ENCODE results near the gene SHOC2.

Gene SHOC2

DNA sequence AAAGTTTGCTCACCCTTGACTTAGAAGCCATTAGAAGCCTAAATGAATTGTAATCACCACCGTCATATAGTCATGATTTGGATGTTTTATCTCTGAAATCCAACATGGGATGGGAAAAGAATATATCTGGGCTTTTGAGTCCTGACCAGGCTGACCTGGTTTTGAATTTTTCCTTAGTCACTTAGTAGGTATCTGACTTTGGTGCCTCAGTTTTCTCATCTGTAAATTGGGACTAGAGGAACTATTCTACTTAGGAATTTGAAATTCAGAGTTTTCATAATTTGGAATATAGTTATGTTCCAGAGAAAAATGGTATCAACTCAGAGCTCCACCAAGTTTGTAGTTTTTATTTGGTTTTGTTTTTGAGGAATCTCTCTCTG is 40.9 kb downstream of the SHOC2 start:
- peaks cover under 1% of the 10 kb centered on the region for H3K36me3 Mint-ChIP-seq (ENCODE audit: low read depth)
- no peak overlapping the region for H3K4me3 Mint-ChIP-seq
- peaks cover 17% of the 10 kb centered on the region for H3K4me1 Mint-ChIP-seq

GRCh38 chr10:110962443-110962842 is 43.0 kb downstream of the SHOC2 start:
- no peaks in the 10 kb centered on the region for H3K27me3 Mint-ChIP-seq (ENCODE audit: low read depth)
- TF ChIP-seq, protein P1, sequence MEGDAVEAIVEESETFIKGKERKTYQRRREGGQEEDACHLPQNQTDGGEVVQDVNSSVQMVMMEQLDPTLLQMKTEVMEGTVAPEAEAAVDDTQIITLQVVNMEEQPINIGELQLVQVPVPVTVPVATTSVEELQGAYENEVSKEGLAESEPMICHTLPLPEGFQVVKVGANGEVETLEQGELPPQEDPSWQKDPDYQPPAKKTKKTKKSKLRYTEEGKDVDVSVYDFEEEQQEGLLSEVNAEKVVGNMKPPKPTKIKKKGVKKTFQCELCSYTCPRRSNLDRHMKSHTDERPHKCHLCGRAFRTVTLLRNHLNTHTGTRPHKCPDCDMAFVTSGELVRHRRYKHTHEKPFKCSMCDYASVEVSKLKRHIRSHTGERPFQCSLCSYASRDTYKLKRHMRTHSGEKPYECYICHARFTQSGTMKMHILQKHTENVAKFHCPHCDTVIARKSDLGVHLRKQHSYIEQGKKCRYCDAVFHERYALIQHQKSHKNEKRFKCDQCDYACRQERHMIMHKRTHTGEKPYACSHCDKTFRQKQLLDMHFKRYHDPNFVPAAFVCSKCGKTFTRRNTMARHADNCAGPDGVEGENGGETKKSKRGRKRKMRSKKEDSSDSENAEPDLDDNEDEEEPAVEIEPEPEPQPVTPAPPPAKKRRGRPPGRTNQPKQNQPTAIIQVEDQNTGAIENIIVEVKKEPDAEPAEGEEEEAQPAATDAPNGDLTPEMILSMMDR (IDR thresholded peaks at IDR 0.05; ENCODE audit: unreplicated experiment in 3 of 3) = no peak
- no peak overlapping the region for H3K27ac Mint-ChIP-seq
- no peaks in the 10 kb centered on the region for H3K9me3 Mint-ChIP-seq
- no peaks in the 10 kb centered on the region for H3K36me3 Mint-ChIP-seq (ENCODE audit: low read depth)
- peaks cover 17% of the 10 kb centered on the region for H3K4me1 Mint-ChIP-seq
- no peak overlapping the region for H3K4me3 Mint-ChIP-seq

More for the DNA sequence above, 40.9 kb downstream of the SHOC2 start:
- H3K9me3 Mint-ChIP-seq = no peaks in the 10 kb centered on the region
- no peaks in the 10 kb centered on the region for H3K27me3 Mint-ChIP-seq (ENCODE audit: low read depth)
- TF ChIP-seq, protein P1 (IDR thresholded peaks at IDR 0.05; ENCODE audit: unreplicated experiment in 3 of 3) = no peak
- no peak overlapping the region for H3K27ac Mint-ChIP-seq

DNA sequence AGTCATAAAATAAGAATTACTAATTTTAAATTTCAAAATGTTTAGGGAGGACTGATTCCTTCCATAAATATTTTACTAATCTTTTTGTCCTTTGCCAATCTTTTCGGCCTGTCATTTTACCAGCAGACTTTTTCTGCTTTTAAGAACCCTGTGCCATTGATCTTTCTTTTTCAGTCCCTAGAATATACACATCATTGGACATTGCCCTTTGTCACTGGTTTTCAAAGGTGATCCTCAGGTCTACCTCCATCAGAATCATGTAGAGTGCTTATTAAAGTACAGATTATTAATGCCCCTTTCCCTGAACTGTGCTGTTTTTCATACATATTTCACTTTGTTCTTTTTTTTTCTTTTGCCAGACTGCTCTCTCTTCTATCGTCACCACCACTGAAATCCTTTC is 43.8 kb downstream of the SHOC2 start:
- Mint-ChIP-seq H3K27ac (no peak overlapping the region), H3K4me1 (peaks cover 17% of the 10 kb centered on the region), H3K36me3 (ENCODE audit: low read depth) (no peaks in the 10 kb centered on the region), H3K4me3 (no peak overlapping the region), H3K9me3 (no peaks in the 10 kb centered on the region), H3K27me3 (ENCODE audit: low read depth) (no peaks in the 10 kb centered on the region)
- TF ChIP-seq, protein P1 (IDR thresholded peaks at IDR 0.05; ENCODE audit: unreplicated experiment in 3 of 3) = no peak

- Mint-ChIP-seq H3K27me3 (ENCODE audit: low read depth) (no peaks in the 10 kb centered on the region), H3K4me1 (peaks cover 12% of the 10 kb centered on the region), H3K36me3 (ENCODE audit: low read depth) (no peaks in the 10 kb centered on the region), H3K27ac (peak overlapping the region in 1 of 3 experiments; percentile 48), H3K9me3 (no peaks in the 10 kb centered on the region), H3K4me3 (no peak overlapping the region)
- TF ChIP-seq, protein P1 (IDR thresholded peaks at IDR 0.05; ENCODE audit: unreplicated experiment in 3 of 3) = no peak
Observed at GRCh38 chr10:110964681-110965080, 45.3 kb downstream of the SHOC2 start.

- Mint-ChIP-seq H3K4me1 (peaks cover 7% of the 10 kb centered on the region), H3K4me3 (no peak overlapping the region), H3K27ac (no peak overlapping the region), H3K9me3 (no peaks in the 10 kb centered on the region), H3K36me3 (ENCODE audit: low read depth) (no peaks in the 10 kb centered on the region), H3K27me3 (ENCODE audit: low read depth) (no peaks in the 10 kb centered on the region)
- TF ChIP-seq, protein P1 (IDR thresholded peaks at IDR 0.05; ENCODE audit: unreplicated experiment in 3 of 3) = no peak
Observed at GRCh38 chr10:110965216-110965615, 45.8 kb downstream of the SHOC2 start.

DNA sequence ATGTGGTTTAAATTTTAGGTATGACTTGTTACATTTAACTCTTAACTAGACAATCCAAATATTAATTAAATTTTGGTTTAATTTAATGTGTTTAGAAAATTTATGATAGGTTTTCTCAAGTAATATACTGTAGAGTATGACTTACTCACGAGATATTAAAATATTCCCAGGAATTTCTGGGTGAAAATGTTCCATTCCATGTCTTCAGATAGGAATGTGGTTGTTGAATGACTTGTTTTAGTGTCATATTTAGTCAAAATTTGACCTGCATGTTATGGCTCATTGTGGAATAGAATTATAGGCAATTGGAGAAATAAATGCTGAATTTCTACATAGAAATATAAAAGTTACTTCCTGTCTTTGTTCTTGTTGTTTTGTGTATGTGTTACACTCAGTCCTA is 46.7 kb downstream of the SHOC2 start:
- H3K4me1 Mint-ChIP-seq = peaks cover 5% of the 10 kb centered on the region
- no peaks in the 10 kb centered on the region for H3K9me3 Mint-ChIP-seq
- TF ChIP-seq, protein P1 (IDR thresholded peaks at IDR 0.05; ENCODE audit: unreplicated experiment in 3 of 3) = no peak
- no peaks in the 10 kb centered on the region for H3K27me3 Mint-ChIP-seq (ENCODE audit: low read depth)
- no peak overlapping the region for H3K27ac Mint-ChIP-seq
- H3K36me3 Mint-ChIP-seq (ENCODE audit: low read depth) = peaks cover 4% of the 10 kb centered on the region
- no peak overlapping the region for H3K4me3 Mint-ChIP-seq

Measured in nephron (organoid).